Bone marrow (tissue), 2 donors: Measurements from ENCODE around the gene PTGDR2.

ENCODE experiments used
- DNase-seq, 2 donors: peaks; one replicate each; lab custom pipeline; 2025; lab: John Stamatoyannopoulos, UW

Gene PTGDR2

DNA sequence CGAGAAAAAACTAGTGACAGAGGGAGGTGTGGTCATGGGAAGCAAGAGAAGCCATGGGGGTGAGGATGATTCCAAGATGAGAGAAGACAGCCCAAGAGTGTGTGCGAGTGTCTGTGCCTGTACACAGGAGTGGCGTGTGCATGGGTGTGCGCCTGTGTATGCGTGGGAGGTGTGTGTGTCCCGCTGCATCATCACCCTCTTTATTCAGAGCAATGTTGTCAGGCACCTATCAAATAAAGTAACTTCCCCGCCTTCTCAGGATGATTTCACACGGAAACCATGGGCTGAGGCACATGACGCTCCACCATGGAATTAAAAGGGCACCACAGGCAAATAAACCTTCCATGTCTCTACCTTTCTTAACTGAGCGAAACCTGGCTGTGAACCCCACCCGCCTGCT is 46.1 kb downstream of the PTGDR2 start:
- DNase-seq, result no peak

DNA sequence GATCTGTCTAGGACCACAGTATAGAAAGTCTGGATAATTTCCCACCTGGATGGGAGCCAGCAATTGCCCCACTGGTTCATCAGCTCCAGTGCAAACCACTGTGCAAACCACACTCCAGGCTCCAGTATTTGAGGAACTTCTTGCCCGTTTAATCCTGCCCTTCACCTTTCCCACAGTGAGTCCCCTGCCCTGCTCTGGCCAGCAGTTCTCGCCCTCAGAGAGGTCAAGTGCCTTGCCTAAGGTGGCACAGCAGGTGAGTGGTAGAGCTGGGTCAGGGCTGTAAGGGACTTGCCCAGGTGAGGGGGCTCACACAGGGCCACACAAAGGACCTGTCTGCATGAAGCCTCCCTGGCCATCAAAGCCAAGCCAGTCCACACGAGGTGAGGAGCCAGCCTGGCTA is 46.5 kb downstream of the PTGDR2 start:
- DNase-seq, result no peak

DNA sequence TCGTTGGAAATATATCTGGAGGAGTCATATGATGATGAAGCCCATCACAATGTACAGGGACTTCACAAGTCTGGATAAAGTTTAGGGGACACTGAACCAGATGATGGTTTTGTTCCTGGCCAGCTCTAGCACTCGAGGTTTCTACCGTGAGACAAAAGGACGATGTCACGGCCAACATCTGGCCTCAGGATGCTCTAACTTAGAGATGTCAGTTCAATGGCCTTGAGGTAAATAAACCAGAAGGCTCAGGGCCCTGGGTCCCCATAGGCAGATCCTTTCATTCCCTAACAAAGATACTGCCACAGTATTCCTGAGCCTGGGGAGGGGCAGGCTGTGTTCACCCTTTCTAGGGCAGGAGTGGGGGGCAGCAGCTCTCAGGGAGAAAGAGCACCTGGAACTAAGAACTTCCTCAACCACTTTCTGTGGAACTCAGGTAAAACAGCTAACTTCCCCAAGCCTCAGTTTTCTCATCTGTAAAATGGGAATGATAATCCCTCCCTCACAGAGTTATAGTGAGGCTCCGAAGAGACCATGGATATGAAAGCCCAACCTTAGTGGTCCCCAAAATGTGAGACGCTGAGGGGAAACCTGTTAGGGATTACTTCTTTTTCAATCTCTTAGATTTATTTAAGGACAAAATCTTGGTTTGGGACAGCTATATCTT is 52.3 kb downstream of the PTGDR2 start:
- no peak for DNase-seq

DNA sequence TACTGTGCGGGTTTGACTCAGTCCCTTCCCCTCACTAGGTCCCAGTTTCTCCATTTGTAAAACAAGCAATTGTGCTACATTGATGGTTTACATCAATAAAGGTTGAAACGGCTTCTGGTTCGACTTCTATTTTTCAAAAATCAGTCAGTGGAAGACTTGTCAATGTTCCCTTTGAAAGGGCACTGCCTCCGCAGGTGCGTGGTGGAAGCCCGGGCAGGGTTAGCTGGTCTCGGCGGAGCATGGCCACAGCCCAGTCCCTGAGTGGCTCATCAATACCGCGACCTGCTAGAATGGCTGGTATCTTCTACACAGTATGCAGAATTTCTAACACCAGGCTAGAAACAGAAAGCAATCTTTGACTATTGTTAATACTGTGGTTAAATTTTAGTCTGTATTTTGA is 54.6 kb downstream of the PTGDR2 start:
- DNase-seq, result no peak
